Nephron (organoid): Measurements from ENCODE around the gene MRPL42.
A peak's percentile ranks its signal among the peaks of the same experiment; 100 is the strongest.

Source experiments
- H3K27ac Mint-ChIP-seq, 3 experiments: 2 replicates each; pipeline ENCODE4 v1.8.0; 2020; ENCODE audit warnings: mixed read lengths in 3 of 3, mild to moderate bottlenecking in 2 of 3, moderate library complexity in 1 of 3
- H3K27me3 Mint-ChIP-seq: 2 replicates; pipeline ENCODE4 v1.8.0; 2021; ENCODE audit warnings: low read depth, mild to moderate bottlenecking, moderate library complexity, mixed read lengths
- H3K36me3 Mint-ChIP-seq: 2 replicates; pipeline ENCODE4 v1.8.0; 2020; ENCODE audit warnings: low read depth, mixed read lengths
- H3K4me1 Mint-ChIP-seq: 2 replicates; pipeline ENCODE4 v1.8.0; 2020; ENCODE audit warnings: mixed read lengths
- H3K4me3 Mint-ChIP-seq, 3 experiments: 2 replicates each; pipeline ENCODE4 v1.8.0; 2020; ENCODE audit warnings: mild to moderate bottlenecking in 3 of 3, mixed read lengths in 3 of 3, moderate library complexity in 2 of 3
- H3K9me3 Mint-ChIP-seq: 2 replicates; pipeline ENCODE4 v1.8.0; 2020; ENCODE audit warnings: mixed read lengths
- TF ChIP-seq, protein P1 (sequence below), 3 experiments: fragments of 200-600 bp; sonication (generic); IDR thresholded peaks; one replicate each; pipeline ENCODE4 v1.5.0; 2021; ENCODE audit warnings: antibody characterized with exemption in 3 of 3; ENCODE audit not compliant: unreplicated experiment in 3 of 3

The MRPL42 gene

DNA sequence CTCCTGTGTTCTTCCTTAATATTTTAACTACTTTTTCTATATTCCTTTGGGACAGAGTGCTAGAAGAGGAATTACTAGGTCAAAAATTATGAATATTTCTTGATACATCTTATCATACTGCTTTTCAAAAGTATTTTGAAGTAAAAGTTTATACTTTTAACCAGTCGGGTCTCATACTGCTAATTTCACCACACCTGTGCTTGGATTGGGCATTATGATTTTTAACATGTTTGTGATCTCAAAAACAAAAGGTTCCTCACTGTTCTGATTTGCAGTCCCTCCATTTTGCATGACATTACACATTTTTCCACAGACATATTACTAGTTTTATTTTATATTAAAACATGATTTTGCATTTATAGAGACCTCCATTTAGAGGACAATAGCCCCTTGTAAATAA lies 32.9 kb downstream of the MRPL42 start:
- TF ChIP-seq, protein P1, sequence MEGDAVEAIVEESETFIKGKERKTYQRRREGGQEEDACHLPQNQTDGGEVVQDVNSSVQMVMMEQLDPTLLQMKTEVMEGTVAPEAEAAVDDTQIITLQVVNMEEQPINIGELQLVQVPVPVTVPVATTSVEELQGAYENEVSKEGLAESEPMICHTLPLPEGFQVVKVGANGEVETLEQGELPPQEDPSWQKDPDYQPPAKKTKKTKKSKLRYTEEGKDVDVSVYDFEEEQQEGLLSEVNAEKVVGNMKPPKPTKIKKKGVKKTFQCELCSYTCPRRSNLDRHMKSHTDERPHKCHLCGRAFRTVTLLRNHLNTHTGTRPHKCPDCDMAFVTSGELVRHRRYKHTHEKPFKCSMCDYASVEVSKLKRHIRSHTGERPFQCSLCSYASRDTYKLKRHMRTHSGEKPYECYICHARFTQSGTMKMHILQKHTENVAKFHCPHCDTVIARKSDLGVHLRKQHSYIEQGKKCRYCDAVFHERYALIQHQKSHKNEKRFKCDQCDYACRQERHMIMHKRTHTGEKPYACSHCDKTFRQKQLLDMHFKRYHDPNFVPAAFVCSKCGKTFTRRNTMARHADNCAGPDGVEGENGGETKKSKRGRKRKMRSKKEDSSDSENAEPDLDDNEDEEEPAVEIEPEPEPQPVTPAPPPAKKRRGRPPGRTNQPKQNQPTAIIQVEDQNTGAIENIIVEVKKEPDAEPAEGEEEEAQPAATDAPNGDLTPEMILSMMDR (IDR thresholded peaks at IDR 0.05; ENCODE audit: unreplicated experiment in 3 of 3), result no peak
- no peaks in the 10 kb centered on the region for H3K9me3 Mint-ChIP-seq
- H3K27ac Mint-ChIP-seq, result peak overlapping the region in 2 of 3 experiments; percentile 9 to 32
- H3K27me3 Mint-ChIP-seq, result no peaks in the 10 kb centered on the region
- peaks cover 35% of the 10 kb centered on the region for H3K36me3 Mint-ChIP-seq
- H3K4me3 Mint-ChIP-seq, result no peak overlapping the region
- no peaks in the 10 kb centered on the region for H3K4me1 Mint-ChIP-seq

DNA sequence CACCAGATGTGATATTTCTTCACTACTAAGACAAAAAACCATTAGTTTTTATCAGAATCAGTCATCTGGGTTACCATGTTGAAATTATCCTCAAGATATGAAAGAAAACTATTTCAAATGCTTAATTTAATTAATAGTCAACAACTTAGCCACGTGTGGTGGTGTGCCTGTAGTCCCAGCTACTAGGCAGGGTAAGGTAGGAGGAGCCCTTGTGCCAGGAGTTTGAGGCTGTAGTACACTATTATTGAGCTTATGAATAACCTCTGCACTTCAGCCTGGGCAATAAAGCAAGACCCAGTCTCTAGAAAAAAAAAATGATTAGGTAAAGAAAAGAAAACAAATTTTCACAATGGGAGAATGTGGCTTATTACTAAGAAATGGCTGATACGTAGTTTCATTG lies 33.4 kb downstream of the MRPL42 start:
- no peaks in the 10 kb centered on the region for H3K27me3 Mint-ChIP-seq

DNA sequence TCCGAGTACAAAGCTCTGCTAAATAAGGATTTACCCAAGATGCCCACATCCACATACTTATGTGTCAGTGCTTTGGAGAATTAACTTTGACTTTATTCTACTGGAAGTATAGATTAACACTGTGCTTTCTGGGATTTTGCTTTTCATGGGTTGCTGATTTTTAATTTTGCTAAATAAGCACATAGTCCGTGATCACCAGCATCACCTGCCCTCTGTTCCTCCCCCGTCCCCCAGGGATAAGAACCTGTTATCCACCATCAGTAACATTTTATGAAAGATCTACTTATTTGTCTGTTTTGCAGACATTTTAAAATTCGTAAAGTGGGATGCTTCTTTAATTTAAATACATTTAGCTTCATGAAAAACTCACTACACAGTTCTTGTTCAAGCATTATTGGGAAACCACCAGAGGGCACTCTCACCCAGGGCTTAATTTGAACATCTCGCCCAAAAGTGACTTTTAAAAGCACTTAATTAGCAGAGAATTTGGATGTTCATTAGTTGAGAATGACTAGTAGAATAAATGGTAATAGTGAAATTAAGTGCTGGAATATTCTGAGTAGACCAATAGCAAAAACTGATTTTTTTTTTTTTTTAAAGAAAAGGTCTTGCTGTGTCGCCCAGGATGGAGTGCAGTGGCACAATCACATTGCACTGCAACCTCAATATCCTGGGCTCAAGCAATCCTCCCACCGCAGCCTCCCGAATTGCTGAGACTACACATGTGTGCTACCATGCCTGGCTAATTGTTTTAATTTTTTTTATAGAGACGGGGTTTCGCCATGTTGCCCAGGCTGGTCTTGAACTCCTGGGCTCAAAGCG lies 35.7 kb downstream of the MRPL42 start:
- Mint-ChIP-seq H3K27me3 (no peaks in the 10 kb centered on the region), H3K9me3 (no peaks in the 10 kb centered on the region), H3K36me3 (peaks cover 16% of the 10 kb centered on the region), H3K4me1 (no peaks in the 10 kb centered on the region), H3K27ac (peak overlapping the region; percentile 22 to 91 (median 64)), H3K4me3 (peak overlapping the region in 1 of 3 experiments; percentile 33)
- TF ChIP-seq, protein P1 (IDR thresholded peaks at IDR 0.05; ENCODE audit: unreplicated experiment in 3 of 3), result peak; percentile 81 to 90 (median 87)

More for the DNA sequence above, 33.4 kb downstream of the MRPL42 start:
- Mint-ChIP-seq H3K9me3 (no peaks in the 10 kb centered on the region), H3K4me1 (no peaks in the 10 kb centered on the region), H3K36me3 (peaks cover 34% of the 10 kb centered on the region), H3K4me3 (no peak overlapping the region), H3K27ac (peak overlapping the region in 1 of 3 experiments; percentile 82)
- TF ChIP-seq, protein P1 (IDR thresholded peaks at IDR 0.05; ENCODE audit: unreplicated experiment in 3 of 3), result no peak

DNA sequence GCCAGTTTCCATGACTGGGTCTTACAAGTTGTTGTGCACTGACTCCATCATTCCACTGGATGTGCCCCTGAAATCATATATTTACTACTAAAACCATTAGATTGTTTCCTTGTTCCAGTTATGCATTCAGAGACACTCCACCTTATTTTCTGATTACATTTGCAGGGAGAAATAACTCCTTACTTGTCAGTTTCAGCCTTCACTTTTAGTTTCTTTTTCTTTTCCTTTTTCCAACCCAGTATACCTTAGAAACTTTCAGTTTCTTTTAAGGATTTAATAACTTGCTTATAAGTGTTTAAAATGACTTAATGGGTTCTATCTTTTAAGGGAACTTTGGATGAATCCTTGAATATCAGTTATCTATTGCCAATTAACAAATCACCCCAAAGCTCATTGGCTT lies 39.9 kb downstream of the MRPL42 start:
- H3K36me3 Mint-ChIP-seq, result peaks cover 24% of the 10 kb centered on the region
- no peaks in the 10 kb centered on the region for H3K9me3 Mint-ChIP-seq
- no peaks in the 10 kb centered on the region for H3K27me3 Mint-ChIP-seq
- TF ChIP-seq, protein P1 (IDR thresholded peaks at IDR 0.05; ENCODE audit: unreplicated experiment in 3 of 3), result no peak
- H3K4me3 Mint-ChIP-seq, result no peak overlapping the region
- no peaks in the 10 kb centered on the region for H3K4me1 Mint-ChIP-seq
- H3K27ac Mint-ChIP-seq, result no peak overlapping the region

DNA sequence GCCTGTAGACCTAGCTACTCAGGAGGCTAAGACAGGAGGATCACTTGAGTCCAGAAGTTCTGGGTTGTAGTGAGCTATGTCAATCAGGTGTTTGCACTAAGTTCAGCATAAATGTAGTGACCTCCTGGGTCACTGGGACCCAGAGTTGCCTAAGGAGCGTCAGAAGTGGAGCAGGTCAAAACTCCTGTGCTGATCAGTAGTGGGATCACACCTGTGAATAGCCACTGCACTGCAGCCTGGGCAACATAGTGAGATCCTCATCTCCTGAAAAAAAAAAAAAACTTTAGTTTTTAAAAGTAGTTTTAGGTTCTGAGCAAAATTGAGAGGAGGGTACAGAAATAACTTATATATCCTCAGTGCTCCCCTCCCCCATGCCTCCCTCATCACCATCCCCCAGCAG lies 42.2 kb downstream of the MRPL42 start:
- H3K4me3 Mint-ChIP-seq, result no peak overlapping the region
- H3K27ac Mint-ChIP-seq, result no peak overlapping the region
- no peaks in the 10 kb centered on the region for H3K9me3 Mint-ChIP-seq
- TF ChIP-seq, protein P1 (IDR thresholded peaks at IDR 0.05; ENCODE audit: unreplicated experiment in 3 of 3), result no peak
- no peaks in the 10 kb centered on the region for H3K4me1 Mint-ChIP-seq
- H3K36me3 Mint-ChIP-seq, result peaks cover 18% of the 10 kb centered on the region
- H3K27me3 Mint-ChIP-seq, result no peaks in the 10 kb centered on the region

DNA sequence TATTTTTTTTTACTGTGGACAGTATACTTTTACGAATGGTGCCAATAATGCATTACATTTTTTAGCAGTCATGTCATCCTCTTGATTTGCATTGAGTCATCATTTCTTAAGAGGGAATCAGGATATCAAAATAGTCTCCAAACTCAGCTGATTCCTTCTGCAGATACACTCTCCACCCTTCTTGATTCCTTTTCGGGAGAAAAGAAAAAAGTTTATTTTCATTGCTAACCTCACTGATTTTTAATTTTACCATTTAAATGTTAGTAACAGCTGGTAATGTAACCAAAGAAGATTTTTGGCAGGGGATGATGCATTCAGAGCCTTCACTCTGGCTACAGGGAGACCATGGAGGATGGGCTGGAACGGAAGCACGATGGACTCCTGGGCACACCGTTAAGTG lies 47.5 kb downstream of the MRPL42 start:
- TF ChIP-seq, protein P1 (IDR thresholded peaks at IDR 0.05; ENCODE audit: unreplicated experiment in 3 of 3), result no peak
- H3K36me3 Mint-ChIP-seq, result peaks cover 3% of the 10 kb centered on the region
- peaks cover 3% of the 10 kb centered on the region for H3K27me3 Mint-ChIP-seq
- no peaks in the 10 kb centered on the region for H3K4me1 Mint-ChIP-seq
- H3K4me3 Mint-ChIP-seq, result no peak overlapping the region
- no peak overlapping the region for H3K27ac Mint-ChIP-seq
- no peaks in the 10 kb centered on the region for H3K9me3 Mint-ChIP-seq
